ENCODE measurements around the gene RABAC1.

DNA sequence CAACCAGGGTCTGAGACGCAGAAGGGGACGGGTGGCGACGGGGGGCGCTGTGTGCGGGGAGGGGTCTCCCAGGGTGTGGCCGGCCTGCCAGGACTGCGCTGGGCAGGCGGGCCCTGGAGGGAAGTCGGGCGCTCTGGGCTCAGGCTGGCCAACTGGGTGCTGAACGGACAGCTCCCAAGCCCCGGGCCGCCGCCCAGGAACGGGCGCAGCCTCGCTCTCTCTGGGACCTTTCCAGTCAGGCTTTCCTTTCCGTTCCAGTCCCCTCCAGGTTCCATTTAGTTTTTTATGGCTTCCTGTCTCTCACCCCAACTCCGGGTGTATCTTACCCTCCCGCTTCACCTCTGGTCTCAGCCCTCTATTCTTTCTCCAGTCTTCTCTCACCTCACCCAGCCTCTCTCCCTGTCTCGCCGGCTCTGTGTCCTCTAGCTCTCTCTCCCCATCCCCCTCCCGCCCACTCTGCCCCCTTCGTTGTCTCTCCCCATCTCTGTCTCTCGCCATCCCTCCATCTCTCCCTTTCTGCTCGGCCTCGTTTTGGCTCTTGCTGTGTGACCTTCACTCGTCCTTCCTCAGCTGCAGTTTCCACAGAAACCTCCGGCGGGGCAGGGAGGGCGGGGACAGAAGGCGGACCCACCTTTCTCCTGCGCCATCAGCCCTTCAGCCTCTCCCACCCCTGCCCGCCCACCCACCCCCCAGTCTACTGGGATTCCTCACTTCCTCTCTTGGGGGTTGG, 38.2 kb upstream of the RABAC1 start:
- TF ChIP-seq, protein P1, sequence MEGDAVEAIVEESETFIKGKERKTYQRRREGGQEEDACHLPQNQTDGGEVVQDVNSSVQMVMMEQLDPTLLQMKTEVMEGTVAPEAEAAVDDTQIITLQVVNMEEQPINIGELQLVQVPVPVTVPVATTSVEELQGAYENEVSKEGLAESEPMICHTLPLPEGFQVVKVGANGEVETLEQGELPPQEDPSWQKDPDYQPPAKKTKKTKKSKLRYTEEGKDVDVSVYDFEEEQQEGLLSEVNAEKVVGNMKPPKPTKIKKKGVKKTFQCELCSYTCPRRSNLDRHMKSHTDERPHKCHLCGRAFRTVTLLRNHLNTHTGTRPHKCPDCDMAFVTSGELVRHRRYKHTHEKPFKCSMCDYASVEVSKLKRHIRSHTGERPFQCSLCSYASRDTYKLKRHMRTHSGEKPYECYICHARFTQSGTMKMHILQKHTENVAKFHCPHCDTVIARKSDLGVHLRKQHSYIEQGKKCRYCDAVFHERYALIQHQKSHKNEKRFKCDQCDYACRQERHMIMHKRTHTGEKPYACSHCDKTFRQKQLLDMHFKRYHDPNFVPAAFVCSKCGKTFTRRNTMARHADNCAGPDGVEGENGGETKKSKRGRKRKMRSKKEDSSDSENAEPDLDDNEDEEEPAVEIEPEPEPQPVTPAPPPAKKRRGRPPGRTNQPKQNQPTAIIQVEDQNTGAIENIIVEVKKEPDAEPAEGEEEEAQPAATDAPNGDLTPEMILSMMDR (IDR thresholded peaks at IDR 0.05; ENCODE audit: low read depth, low read length, poor library complexity, severe bottlenecking): no peak
- no peak for TF ChIP-seq EZH2phosphoT487 (IDR thresholded peaks at IDR 0.05; ENCODE audit: borderline replicate concordance, low read length)

Data from DOHH2 (cell line).